A549 (cell line): ENCODE measurements around the gene ANXA5. TPM values are rescaled to one million over a fixed set of nuclear protein-coding genes. Genes with fewer than 3 reads are reported as not detected.
A peak's percentile ranks its signal among the peaks of the same experiment; 100 is the strongest.

Experiments used
- ATAC-seq, 2 experiments: fragments of 200-7000 bp in 1 of 2; fragments of >200 bp in 1 of 2; cut with Nextera tagmentation in 1 of 2; cut with Tn5 transposase in 1 of 2; 3 replicates each; pipeline versions ENCODE4 v1.8.0 to v1.9.1; 2018 to 2020; ENCODE audit warnings: mild to moderate bottlenecking in 1 of 2, moderate library complexity in 1 of 2
- CTCF ChIA-PET: fragments of 300-600 bp; sonication (Branson Sonifier 250); formaldehyde crosslinking; extraction: SDS; loops from one replicate; lab custom pipeline; 2021; ENCODE audit warnings: antibody characterized with exemption, inconsistent platforms; lab: Yijun Ruan, JAX
- POLR2A ChIA-PET: fragments of 350-600 bp; formaldehyde crosslinking; extraction: SDS; loops from one replicate; lab custom pipeline; 2021; ENCODE audit warnings: antibody characterized with exemption, inconsistent platforms; lab: Yijun Ruan, JAX
- DNase-seq, 2 experiments: peaks; one replicate each; pipeline versions ENCODE4 v3.0.0 to v3.0.0-alpha.2; 2011 to 2016; ENCODE audit warnings: low read depth in 1 of 2, low spot score in 1 of 2
- FAIRE-seq: peaks from 2 replicates; lab custom pipeline; 2011; peaks lifted over from hg19 to GRCh38; lab: Jason Lieb, UNC
- H3K27ac ChIP-seq, 2 experiments: fragments of >200 bp; sonication (Bioruptor Twin); formaldehyde crosslinking; 3 replicates each; pipeline ENCODE4 v1.5.1; 2016 to 2017
- H3K4me1 ChIP-seq: fragments of >200 bp; sonication (Bioruptor Twin); formaldehyde crosslinking; 3 replicates; pipeline ENCODE4 v1.6.1; 2016
- H3K4me2 ChIP-seq: fragments of >200 bp; sonication (Bioruptor Twin); formaldehyde crosslinking; 3 replicates; pipeline ENCODE4 v1.6.1; 2016
- H3K4me3 ChIP-seq: fragments of >200 bp; sonication (Bioruptor Twin); formaldehyde crosslinking; 3 replicates; pipeline ENCODE4 v1.5.1; 2016
- H3K9me3 ChIP-seq: fragments of >200 bp; sonication (Bioruptor Twin); formaldehyde crosslinking; 3 replicates; pipeline ENCODE4 v1.6.1; 2016
- BHLHE40 ChIP-seq: IDR thresholded peaks from 2 replicates; pipeline ENCODE4 v1.6.1; 2012; ENCODE audit warnings: low read depth, low read length, inconsistent platforms
- CEBPB ChIP-seq, 2 experiments: fragments of >200 bp in 1 of 2; sonication (Bioruptor Twin) in 1 of 2; formaldehyde crosslinking in 1 of 2; IDR thresholded peaks; 2 replicates each; pipeline ENCODE4 v1.6.1; 2012 to 2016
- EHF ChIP-seq: fragments of 250-450 bp; sonication (Bioruptor Pico); IDR thresholded peaks from 2 replicates; pipeline ENCODE4 v1.5.0; 2020; ENCODE audit warnings: mild to moderate bottlenecking
- EP300 ChIP-seq, 2 experiments: fragments of >200 bp; sonication (Bioruptor Twin); formaldehyde crosslinking; IDR thresholded peaks; 2 replicates in 1 of 2; 3 replicates in 1 of 2; pipeline ENCODE4 v1.6.1; 2016 to 2017
- FOSB ChIP-seq: fragments of 250-450 bp; sonication (Bioruptor Pico); IDR thresholded peaks from 2 replicates; pipeline ENCODE4 v1.5.0; 2020; ENCODE audit warnings: mild to moderate bottlenecking, moderate library complexity
- FOSL2 ChIP-seq, 2 experiments: fragments of 450-650 bp in 1 of 2; fragments of >200 bp in 1 of 2; sonication (Bioruptor Twin) in 1 of 2; formaldehyde crosslinking; IDR thresholded peaks; 2 replicates each; pipeline versions ENCODE4 v1.5.0 to v1.6.1; 2016 to 2020; ENCODE audit warnings: mild to moderate bottlenecking in 1 of 2, moderate library complexity in 1 of 2
- HES2 ChIP-seq: fragments of >200 bp; sonication (Bioruptor Twin); formaldehyde crosslinking; IDR thresholded peaks from 2 replicates; pipeline ENCODE4 v1.6.1; 2016
- HOXA7 ChIP-seq: fragments of 250-450 bp; sonication (Bioruptor Pico); IDR thresholded peaks from 2 replicates; pipeline ENCODE4 v1.5.0; 2020; ENCODE audit warnings: mild to moderate bottlenecking, moderate library complexity
- HOXB13 ChIP-seq: fragments of 250-450 bp; sonication (Bioruptor Pico); IDR thresholded peaks from 2 replicates; pipeline ENCODE4 v1.5.0; 2020; ENCODE audit warnings: low read depth, mild to moderate bottlenecking, moderate library complexity
- KDM5A ChIP-seq: fragments of 200-600 bp; sonication (generic); IDR thresholded peaks from 2 replicates; pipeline ENCODE4 v1.6.1; 2016; ENCODE audit warnings: antibody characterized with exemption, mild to moderate bottlenecking
- MAFK ChIP-seq: fragments of 450-650 bp; IDR thresholded peaks from 2 replicates; pipeline ENCODE4 v1.6.1; 2014; ENCODE audit not compliant: partially characterized antibody
- MAX ChIP-seq: IDR thresholded peaks from 2 replicates; pipeline ENCODE4 v1.6.1; 2012
- MYC ChIP-seq: IDR thresholded peaks from 2 replicates; pipeline ENCODE4 v1.6.1; 2012; ENCODE audit warnings: mild to moderate bottlenecking, inconsistent platforms, low read length, improper control_type of control experiment, borderline replicate concordance
- NFE2L2 ChIP-seq: fragments of 150-350 bp; conservative IDR thresholded peaks from 2 replicates; pipeline ENCODE4 v1.6.1; 2014; ENCODE audit warnings: low read length
- NPAS2 ChIP-seq: fragments of 250-450 bp; sonication (Bioruptor Pico); IDR thresholded peaks from 2 replicates; pipeline ENCODE4 v1.8.0; 2022; ENCODE audit warnings: mild to moderate bottlenecking, moderate library complexity, borderline replicate concordance
- PBX3 ChIP-seq: IDR thresholded peaks from 2 replicates; pipeline ENCODE4 v1.6.1; 2012
- PHF8 ChIP-seq: fragments of 200-600 bp; sonication (generic); IDR thresholded peaks from 2 replicates; pipeline ENCODE4 v1.6.1; 2016; ENCODE audit warnings: low read depth, mild to moderate bottlenecking, antibody characterized with exemption, moderate library complexity, borderline replicate concordance
- POLR2A ChIP-seq: IDR thresholded peaks from 2 replicates; pipeline ENCODE4 v1.6.1; 2012; ENCODE audit warnings: mild to moderate bottlenecking, low read length
- POLR2AphosphoS2 ChIP-seq: conservative IDR thresholded peaks from 2 replicates; pipeline ENCODE4 v1.6.1; 2012; ENCODE audit warnings: low read length, improper control_type of control experiment, inconsistent platforms
- RARB ChIP-seq: fragments of 250-450 bp; sonication (Bioruptor Pico); IDR thresholded peaks from 2 replicates; pipeline ENCODE4 v1.8.0; 2021; ENCODE audit warnings: mild to moderate bottlenecking, moderate library complexity
- RCOR1 ChIP-seq: fragments of 150-350 bp; IDR thresholded peaks from 2 replicates; pipeline ENCODE4 v1.6.1; 2014; ENCODE audit warnings: antibody characterized with exemption, low read length, low read depth
- RNF2 ChIP-seq: fragments of 200-600 bp; sonication (generic); IDR thresholded peaks from 2 replicates; pipeline ENCODE4 v1.6.1; 2016; ENCODE audit warnings: low read depth, mild to moderate bottlenecking, antibody characterized with exemption, moderate library complexity, borderline replicate concordance
- SREBF2 ChIP-seq: fragments of 450-650 bp; IDR thresholded peaks from 2 replicates; pipeline ENCODE4 v1.6.1; 2014; ENCODE audit warnings: mild to moderate bottlenecking, moderate library complexity
- USF2 ChIP-seq: fragments of 450-650 bp; IDR thresholded peaks from 2 replicates; pipeline ENCODE4 v1.6.1; 2014; ENCODE audit warnings: antibody characterized with exemption
- ZC3H11A ChIP-seq: fragments of 450-650 bp; IDR thresholded peaks from 2 replicates; pipeline ENCODE4 v1.6.1; 2014; ENCODE audit warnings: antibody characterized with exemption, mild to moderate bottlenecking
- WGBS: methylation state at CpG from one replicate; pipeline ENCODE4 v1.1.6; 2017; ENCODE audit errors: missing lambda C conversion rate; 5-methylcytosine and 5-hydroxymethylcytosine counted together
- polyA plus RNA-seq, 4 experiments: library from polyadenylated mRNA; depleted of rRNA in 3 of 4; stranded (reverse); fragments of >200 nt; fragmentation: RNase III in 1 of 4; extraction: RNeasy Plus Mini Kit Qiagen cat#74134 plus additional on column Dnase treatment in 1 of 4; gene quantifications; 2 replicates in 3 of 4; 3 replicates in 1 of 4; pipeline ENCODE4 v1.2.3, GENCODE V29; 2011 to 2017

ANXA5 gene
- polyA plus RNA-seq, 2 of the 4 experiments (the other 2 are of a cell fraction) = 356 to 441 TPM

- DNase-seq (no peak), ATAC-seq (no peak), FAIRE-seq (no peak)
- peaks cover 13% of the 10 kb centered on the region for H3K4me1 ChIP-seq
- 85% methylated on average over 4 of the region's 4 CpGs for WGBS
- POLR2A ChIA-PET = no interaction called here
- H3K9me3 ChIP-seq = no peaks in the 10 kb centered on the region
- H3K4me2 ChIP-seq = no peak overlapping the region
- no peak for TF ChIP-seq EHF (CRISPR knock-in tag)
- TF ChIP-seq POLR2AphosphoS2 = no peak
- TF ChIP-seq HOXA7 (CRISPR knock-in tag) = no peak
- no peak for TF ChIP-seq MYC
- TF ChIP-seq HOXB13 (CRISPR knock-in tag) = no peak
- TF ChIP-seq BHLHE40 = no peak
- TF ChIP-seq MAX = no peak
- no peak for TF ChIP-seq PHF8
- TF ChIP-seq RARB (CRISPR knock-in tag) = no peak
- no peak for TF ChIP-seq RNF2
- no peak for TF ChIP-seq PBX3
- no peak for TF ChIP-seq FOSL2 (IDR thresholded peaks at IDR 0.05)
- TF ChIP-seq FOSL2 (CRISPR knock-in tag; IDR thresholded peaks at IDR 0.05) = no peak
- no peak for TF ChIP-seq EP300 (IDR thresholded peaks at IDR 0.05)
- no peak for TF ChIP-seq MAFK
- TF ChIP-seq RCOR1 = no peak
- no peak for TF ChIP-seq KDM5A
- no peak for TF ChIP-seq USF2
- no peak for TF ChIP-seq POLR2A
- TF ChIP-seq NFE2L2 = no peak
- TF ChIP-seq FOSB (CRISPR knock-in tag) = no peak
- CTCF ChIA-PET = no interaction called here
- H3K27ac ChIP-seq = no peak overlapping the region
- H3K4me3 ChIP-seq = no peak overlapping the region
Observed at GRCh38 chr4:121706595-121707021, 9.8 kb upstream of the ANXA5 start.

GRCh38 chr4:121705521-121705920, 8.7 kb upstream of the ANXA5 start:
- DNase-seq (no peak), FAIRE-seq (no peak), ATAC-seq (no peak)
- 82% methylated on average over 6 of the region's 6 CpGs for WGBS
- no peak overlapping the region for H3K4me3 ChIP-seq
- no peak overlapping the region for H3K4me2 ChIP-seq
- TF ChIP-seq ZC3H11A (no peak), MAFK (peak; percentile 49)
- H3K4me1 ChIP-seq = peaks cover 8% of the 10 kb centered on the region; the same call in 2 of the 3 replicates
- ChIA-PET POLR2A (no interaction called here), CTCF (interaction anchor here (1.3 kb wide), 1 partner anchor 32 kb away, joined by 4 read pairs; no protein-coding TSS in a partner anchor)
- H3K27ac ChIP-seq = no peak overlapping the region
- no peaks in the 10 kb centered on the region for H3K9me3 ChIP-seq

- TF ChIP-seq HES2 = no peak
- no peak for TF ChIP-seq RARB (CRISPR knock-in tag)
- TF ChIP-seq CEBPB (IDR thresholded peaks at IDR 0.05) = no peak
- no peak for TF ChIP-seq NPAS2
- TF ChIP-seq SREBF2 = no peak
- no peak for DNase-seq
- no peak overlapping the region for H3K27ac ChIP-seq
- no peak overlapping the region for H3K4me2 ChIP-seq
- ATAC-seq = no peak
- H3K9me3 ChIP-seq = no peaks in the 10 kb centered on the region
- CTCF ChIA-PET = no interaction called here
- peaks cover 7% of the 10 kb centered on the region; the same call in 2 of the 3 replicates for H3K4me1 ChIP-seq
- no peak overlapping the region for H3K4me3 ChIP-seq
- WGBS = 75% methylated on average over 4 of the region's 4 CpGs
- FAIRE-seq = no peak
- POLR2A ChIA-PET = no interaction called here
Observed at GRCh38 chr4:121702136-121702535, 5.4 kb upstream of the ANXA5 start.
